HCT116 (cell line): ENCODE results near the gene MTMR12. TPM values are rescaled to one million over a fixed set of nuclear protein-coding genes. Genes with fewer than 3 reads are reported as not detected.

Experiments used
- ATAC-seq: fragments of 200-7000 bp; cut with Tn5 transposase; 2 replicates; pipeline ENCODE4 v1.9.1; 2020; ENCODE audit warnings: mild to moderate bottlenecking, moderate library complexity
- BruUV-seq: library from RNA; stranded (reverse); fragments of 400-500 nt; replicated peaks from 2 replicates; lab custom pipeline; 2021; lab: Mats Ljungman, UMichigan
- CTCF ChIA-PET: fragments of 300-600 bp; sonication (Branson Sonifier 250); formaldehyde crosslinking; loops from one replicate; lab custom pipeline; 2021; ENCODE audit warnings: antibody characterized with exemption; lab: Charles Lee
- POLR2A ChIA-PET: fragments of 300-600, 350-600 bp; sonication (Branson Sonifier 250); formaldehyde crosslinking; loops from one replicate; lab custom pipeline; 2021; ENCODE audit warnings: antibody characterized with exemption; lab: Charles Lee
- RAD21 ChIA-PET, 2 experiments: fragments of 300-600 bp; sonication (Branson Sonifier 250); formaldehyde crosslinking; loops; one replicate each; lab custom pipeline; 2023; ENCODE audit warnings: low total read pairs in 2 of 2; ENCODE audit not compliant: uncharacterized antibody in 2 of 2, unreplicated experiment in 2 of 2, low non-redundant PET in 1 of 2; lab: Charles Lee
- DNase-seq: peaks from one replicate; pipeline ENCODE4 v3.0.0-alpha.2; 2010; ENCODE audit warnings: low read depth, low spot score
- H2AFZ ChIP-seq: fragments of 200-600 bp; shearing (Covaris generic), sonication (generic); 2 replicates; pipeline ENCODE4 v1.6.1; 2017; ENCODE audit warnings: low read depth, mixed run types, mixed read lengths, antibody characterized with exemption, low read length; ENCODE audit not compliant: poor library complexity, severe bottlenecking
- H3K27ac ChIP-seq: 2 replicates; pipeline ENCODE4 v1.5.1; 2012; ENCODE audit warnings: low read depth, low read length
- H3K27me3 ChIP-seq: fragments of 200-600 bp; sonication (generic); 2 replicates; pipeline ENCODE4 v1.6.1; 2016; ENCODE audit warnings: mixed run types, low read length, mixed read lengths; ENCODE audit not compliant: insufficient read depth
- H3K36me3 ChIP-seq, 2 experiments: fragments of 200-500 bp in 1 of 2; fragments of 200-600 bp in 1 of 2; sonication (Bioruptor generic) in 1 of 2; sonication (generic) in 1 of 2; 2 replicates each; pipeline versions ENCODE4 v1.5.1 to v1.6.1; 2014 to 2016; ENCODE audit warnings: low read length in 2 of 2, inconsistent platforms in 1 of 2, mixed read lengths in 1 of 2, mixed run types in 1 of 2; ENCODE audit not compliant: insufficient read depth in 2 of 2, control insufficient read depth in 1 of 2
- H3K4me1 ChIP-seq, 2 experiments: fragments of 200-600 bp in 1 of 2; sonication (generic) in 1 of 2; 2 replicates each; pipeline versions ENCODE4 v1.5.1 to v1.6.1; 2012 to 2017; ENCODE audit warnings: low read length in 2 of 2, inconsistent platforms in 1 of 2, mild to moderate bottlenecking in 1 of 2, mixed read lengths in 1 of 2, mixed run types in 1 of 2, moderate library complexity in 1 of 2; ENCODE audit not compliant: insufficient read depth in 2 of 2, control insufficient read depth in 1 of 2
- H3K4me2 ChIP-seq: fragments of 200-600 bp; sonication (generic); 2 replicates; pipeline ENCODE4 v1.6.1; 2017; ENCODE audit warnings: mixed run types, low read length, mixed read lengths
- H3K4me3 ChIP-seq, 2 experiments: fragments of 200-600 bp in 1 of 2; sonication (generic) in 1 of 2; replicated peaks in 1 of 2; 2 replicates each; pipeline ENCODE4 v1.5.1; 2011 to 2016; ENCODE audit warnings: low read length in 2 of 2, control low read depth in 1 of 2, low read depth in 1 of 2, mild to moderate bottlenecking in 1 of 2, mixed read lengths in 1 of 2, mixed run types in 1 of 2
- H3K79me2 ChIP-seq: fragments of 200-600 bp; sonication (generic); 2 replicates; pipeline ENCODE4 v1.6.1; 2017; ENCODE audit warnings: mild to moderate bottlenecking, mixed run types, low read length, moderate library complexity, mixed read lengths; ENCODE audit not compliant: insufficient read depth
- H3K9ac ChIP-seq: fragments of 200-600 bp; sonication (generic); 2 replicates; pipeline ENCODE4 v1.6.1; 2016; ENCODE audit warnings: low read length, mixed read lengths
- H3K9me2 ChIP-seq: fragments of 200-600 bp; sonication (generic), shearing (Covaris generic); 2 replicates; pipeline ENCODE4 v1.6.1; 2017; ENCODE audit warnings: mixed run types, mild to moderate bottlenecking, moderate library complexity; ENCODE audit not compliant: insufficient read depth
- H3K9me3 ChIP-seq, 2 experiments: fragments of 200-500 bp in 1 of 2; fragments of 200-600 bp in 1 of 2; sonication (Bioruptor generic) in 1 of 2; sonication (generic) in 1 of 2; 2 replicates each; pipeline ENCODE4 v1.6.1; 2014 to 2017; ENCODE audit warnings: low read length in 2 of 2, mixed read lengths in 2 of 2, inconsistent platforms in 1 of 2, low read depth in 1 of 2, mild to moderate bottlenecking in 1 of 2, mixed run types in 1 of 2, moderate library complexity in 1 of 2; ENCODE audit not compliant: control insufficient read depth in 1 of 2, insufficient read depth in 1 of 2
- H4K20me1 ChIP-seq: fragments of 200-600 bp; sonication (generic), shearing (Covaris generic); 2 replicates; pipeline ENCODE4 v1.6.1; 2017; ENCODE audit warnings: mixed run types, mild to moderate bottlenecking, moderate library complexity; ENCODE audit not compliant: insufficient read depth
- CBX3 ChIP-seq: IDR thresholded peaks from 2 replicates; pipeline ENCODE4 v1.6.1; 2012; ENCODE audit warnings: low read depth
- CEBPB ChIP-seq: IDR thresholded peaks from 2 replicates; pipeline ENCODE4 v1.6.1; 2012; ENCODE audit warnings: low read depth
- EGR1 ChIP-seq: IDR thresholded peaks from 2 replicates; pipeline ENCODE4 v1.6.1; 2012; ENCODE audit warnings: low read depth
- ELF1 ChIP-seq: IDR thresholded peaks from 2 replicates; pipeline ENCODE4 v1.6.1; 2012; ENCODE audit warnings: low read depth, borderline replicate concordance
- EZH2 ChIP-seq: fragments of 200-600 bp; sonication (generic); IDR thresholded peaks from 2 replicates; pipeline ENCODE4 v1.6.1; 2017; ENCODE audit warnings: antibody characterized with exemption, mixed run types
- EZH2phosphoT487 ChIP-seq: fragments of 200-600 bp; IDR thresholded peaks from 2 replicates; pipeline ENCODE4 v1.6.1; 2018; ENCODE audit warnings: antibody characterized with exemption, borderline replicate concordance
- FOSL1 ChIP-seq: IDR thresholded peaks from 2 replicates; pipeline ENCODE4 v1.6.1; 2012; ENCODE audit warnings: low read depth
- JUND ChIP-seq: IDR thresholded peaks from 2 replicates; pipeline ENCODE4 v1.6.1; 2012
- POLR2A ChIP-seq: IDR thresholded peaks from 2 replicates; pipeline ENCODE4 v1.7.0; 2011; ENCODE audit warnings: borderline replicate concordance; ENCODE audit not compliant: insufficient read depth, insufficient read length; ENCODE audit errors: extremely low read depth
- POLR2AphosphoS5 ChIP-seq: IDR thresholded peaks from 2 replicates; pipeline ENCODE4 v1.6.1; 2011; ENCODE audit warnings: mild to moderate bottlenecking, low read depth, low read length, moderate library complexity
- SP1 ChIP-seq: IDR thresholded peaks from 2 replicates; pipeline ENCODE4 v1.6.1; 2012; ENCODE audit warnings: low read depth
- SRF ChIP-seq: IDR thresholded peaks from 2 replicates; pipeline ENCODE4 v1.6.1; 2012; ENCODE audit warnings: low read depth
- TCF7L2 ChIP-seq: IDR thresholded peaks from 2 replicates; pipeline ENCODE4 v1.7.0; 2011; ENCODE audit warnings: borderline replicate concordance, inconsistent platforms; ENCODE audit not compliant: insufficient read depth, insufficient read length; ENCODE audit errors: extremely low read depth
- intact Hi-C: fragments of 100-400 bp; cut with micrococcal nuclease; formaldehyde crosslinking; loops from 2 replicates; pipeline ENCODE4 v1.10.0; 2022
- total RNA-seq: library from RNA; stranded (reverse); gene quantifications from one replicate; pipeline ENCODE4 v1.2.1, GENCODE V29; 2021; ENCODE audit not compliant: unreplicated experiment
- TF ChIP-seq, protein P1 (sequence below): IDR thresholded peaks from 2 replicates; pipeline ENCODE4 v1.6.1; 2012
- TF ChIP-seq, protein P2 (sequence below): IDR thresholded peaks from 2 replicates; pipeline ENCODE4 v1.6.1; 2012
- TF ChIP-seq, protein P3 (sequence below): IDR thresholded peaks from 2 replicates; pipeline ENCODE4 v1.6.1; 2011; ENCODE audit warnings: mild to moderate bottlenecking, low read length, moderate library complexity; ENCODE audit not compliant: insufficient replicate concordance; ENCODE audit errors: extremely low read depth

The MTMR12 gene
- total RNA-seq, 1 experiment from 2014 or later: 27.3 TPM

DNA sequence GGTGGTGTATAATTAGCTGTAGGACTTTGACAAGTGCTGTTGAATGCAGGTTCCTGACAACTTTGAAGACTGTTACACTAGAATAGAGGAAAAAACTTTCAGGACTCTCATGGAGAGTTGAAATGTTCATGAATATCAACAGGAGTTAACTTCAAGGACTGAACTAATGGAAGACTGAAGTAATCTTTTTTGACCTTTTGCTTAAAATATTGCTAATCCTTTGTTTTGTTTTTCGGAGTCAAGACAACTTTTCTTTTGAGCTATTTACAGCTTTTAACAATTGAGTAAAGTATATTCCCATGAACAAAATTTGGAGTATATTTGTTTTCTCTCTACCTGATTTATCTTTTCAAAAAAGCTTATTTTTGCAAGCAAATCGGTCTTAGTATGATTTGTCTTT is 34.1 kb upstream of the MTMR12 start:
- H3K27me3 ChIP-seq: no peaks in the 10 kb centered on the region
- ChIA-PET POLR2A (no interaction called here), RAD21 (no interaction called here), CTCF (no interaction called here)
- intact Hi-C loops: no loop called here
- no peak overlapping the region for H3K9ac ChIP-seq
- DNase-seq: no peak
- no peak for ATAC-seq
- no peak for TF ChIP-seq EZH2phosphoT487
- TF ChIP-seq, protein P1, sequence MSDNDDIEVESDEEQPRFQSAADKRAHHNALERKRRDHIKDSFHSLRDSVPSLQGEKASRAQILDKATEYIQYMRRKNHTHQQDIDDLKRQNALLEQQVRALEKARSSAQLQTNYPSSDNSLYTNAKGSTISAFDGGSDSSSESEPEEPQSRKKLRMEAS: no peak
- no peak for TF ChIP-seq JUND
- no peak for TF ChIP-seq FOSL1
- TF ChIP-seq TCF7L2: no peak
- TF ChIP-seq, protein P2, sequence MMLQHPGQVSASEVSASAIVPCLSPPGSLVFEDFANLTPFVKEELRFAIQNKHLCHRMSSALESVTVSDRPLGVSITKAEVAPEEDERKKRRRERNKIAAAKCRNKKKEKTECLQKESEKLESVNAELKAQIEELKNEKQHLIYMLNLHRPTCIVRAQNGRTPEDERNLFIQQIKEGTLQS: no peak
- TF ChIP-seq CBX3: no peak
- no peak for TF ChIP-seq ELF1
- TF ChIP-seq EGR1: no peak
- TF ChIP-seq CEBPB: no peak
- no peak for TF ChIP-seq EZH2
- TF ChIP-seq, protein P3, sequence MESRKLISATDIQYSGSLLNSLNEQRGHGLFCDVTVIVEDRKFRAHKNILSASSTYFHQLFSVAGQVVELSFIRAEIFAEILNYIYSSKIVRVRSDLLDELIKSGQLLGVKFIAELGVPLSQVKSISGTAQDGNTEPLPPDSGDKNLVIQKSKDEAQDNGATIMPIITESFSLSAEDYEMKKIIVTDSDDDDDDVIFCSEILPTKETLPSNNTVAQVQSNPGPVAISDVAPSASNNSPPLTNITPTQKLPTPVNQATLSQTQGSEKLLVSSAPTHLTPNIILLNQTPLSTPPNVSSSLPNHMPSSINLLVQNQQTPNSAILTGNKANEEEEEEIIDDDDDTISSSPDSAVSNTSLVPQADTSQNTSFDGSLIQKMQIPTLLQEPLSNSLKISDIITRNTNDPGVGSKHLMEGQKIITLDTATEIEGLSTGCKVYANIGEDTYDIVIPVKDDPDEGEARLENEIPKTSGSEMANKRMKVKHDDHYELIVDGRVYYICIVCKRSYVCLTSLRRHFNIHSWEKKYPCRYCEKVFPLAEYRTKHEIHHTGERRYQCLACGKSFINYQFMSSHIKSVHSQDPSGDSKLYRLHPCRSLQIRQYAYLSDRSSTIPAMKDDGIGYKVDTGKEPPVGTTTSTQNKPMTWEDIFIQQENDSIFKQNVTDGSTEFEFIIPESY: no peak
- no peak for TF ChIP-seq SP1
- TF ChIP-seq POLR2A: no peak
- TF ChIP-seq SRF: no peak
- TF ChIP-seq POLR2AphosphoS5: no peak
- no peak overlapping the region for H3K4me3 ChIP-seq
- no peaks in the 10 kb centered on the region for H3K4me1 ChIP-seq
- no peak overlapping the region for H2AFZ ChIP-seq
- no peaks in the 10 kb centered on the region for H3K36me3 ChIP-seq
- no TSS peak for BruUV-seq
- no peak overlapping the region for H3K27ac ChIP-seq
- H3K4me2 ChIP-seq: no peak overlapping the region
- H3K9me3 ChIP-seq: no peaks in the 10 kb centered on the region
- H3K9me2 ChIP-seq: no peaks in the 10 kb centered on the region
- no peaks in the 10 kb centered on the region for H4K20me1 ChIP-seq
- H3K79me2 ChIP-seq: no peaks in the 10 kb centered on the region
